NCI-H1105 treated with DMSO at 0.1 percent for 48 hours (cell line): ENCODE results near the gene SLC48A1.
"Not testable (repeated sequence)": the region's sequence is repeated elsewhere in the genome, so short reads cannot be mapped to it uniquely, and the experiment has no call there.

Experiments
- DNase-seq: peaks from one replicate; lab custom pipeline; 2025; lab: John Stamatoyannopoulos, UW

The SLC48A1 gene

DNA sequence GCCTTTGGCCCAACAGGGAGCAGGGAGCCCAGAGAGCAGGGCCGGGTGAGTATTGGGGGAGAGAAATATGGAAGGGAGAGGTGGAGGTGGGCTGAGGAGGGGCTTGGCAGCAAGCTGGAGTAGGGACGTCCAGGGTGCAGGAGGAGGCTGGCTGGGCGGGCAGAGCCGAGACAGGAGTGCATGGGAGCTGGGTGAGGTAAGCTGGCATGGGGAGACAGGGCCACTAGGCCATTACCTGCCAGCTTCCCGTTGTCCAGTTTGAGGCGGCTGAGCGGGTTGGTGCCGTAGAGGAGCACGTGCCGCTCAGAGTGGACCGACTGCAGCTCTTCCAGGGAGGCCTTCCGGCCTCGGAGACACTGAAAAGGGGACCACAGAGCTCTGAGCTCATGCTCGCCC is 18.3 kb downstream of the SLC48A1 start:
- DNase-seq: no peak

DNA sequence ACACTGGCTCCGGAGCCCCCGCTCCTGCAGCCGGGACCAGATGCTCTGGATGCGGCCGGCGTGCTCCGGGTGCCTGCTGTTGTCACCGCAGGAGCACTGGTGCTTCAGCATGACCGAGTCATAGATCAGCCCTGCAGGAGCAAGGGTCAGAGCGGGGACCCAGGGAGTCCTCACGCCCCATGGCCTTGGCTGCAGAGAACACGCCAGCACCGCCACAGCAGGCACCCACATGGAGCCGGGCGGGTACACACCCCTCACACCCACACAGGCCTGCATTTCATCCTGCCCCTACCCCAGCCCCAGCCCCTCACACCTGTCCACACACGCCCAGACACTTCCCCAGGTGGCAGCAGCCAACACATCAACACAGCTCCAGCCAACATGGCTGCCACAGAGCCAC is 18.8 kb downstream of the SLC48A1 start:
- no peak for DNase-seq

DNA sequence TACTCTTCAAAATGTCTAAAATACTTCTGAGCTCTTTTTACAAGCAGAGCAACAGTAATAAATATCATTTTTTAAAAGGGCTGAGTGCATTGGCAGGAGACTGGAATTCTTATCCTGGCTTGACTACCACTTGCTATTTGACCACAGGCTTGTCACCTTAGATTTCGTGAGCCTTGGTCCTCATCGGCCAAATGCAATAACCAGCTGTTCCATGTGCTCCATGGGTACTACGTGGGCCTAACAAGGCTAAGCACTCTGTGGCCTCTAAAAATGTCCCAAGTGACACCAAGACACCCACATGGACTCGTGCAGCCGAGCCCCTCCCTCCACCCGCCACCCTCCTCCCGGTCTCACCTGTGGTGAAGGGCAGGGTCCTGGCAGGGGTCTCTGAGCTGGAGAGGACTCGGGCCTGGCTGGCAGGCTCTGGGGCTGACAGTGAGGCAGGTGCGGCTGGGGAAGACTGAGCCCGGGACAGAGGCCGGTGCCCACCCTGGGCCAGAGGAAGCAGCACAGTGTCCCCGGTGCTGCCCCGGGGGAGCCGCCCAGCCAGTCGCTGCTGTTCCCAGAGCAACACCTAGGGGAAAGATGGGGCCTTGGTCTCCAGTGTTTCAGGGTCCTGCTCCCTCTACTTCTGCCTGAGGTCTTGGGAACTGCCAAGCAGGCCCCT is 20.1 kb downstream of the SLC48A1 start:
- DNase-seq: no peak

DNA sequence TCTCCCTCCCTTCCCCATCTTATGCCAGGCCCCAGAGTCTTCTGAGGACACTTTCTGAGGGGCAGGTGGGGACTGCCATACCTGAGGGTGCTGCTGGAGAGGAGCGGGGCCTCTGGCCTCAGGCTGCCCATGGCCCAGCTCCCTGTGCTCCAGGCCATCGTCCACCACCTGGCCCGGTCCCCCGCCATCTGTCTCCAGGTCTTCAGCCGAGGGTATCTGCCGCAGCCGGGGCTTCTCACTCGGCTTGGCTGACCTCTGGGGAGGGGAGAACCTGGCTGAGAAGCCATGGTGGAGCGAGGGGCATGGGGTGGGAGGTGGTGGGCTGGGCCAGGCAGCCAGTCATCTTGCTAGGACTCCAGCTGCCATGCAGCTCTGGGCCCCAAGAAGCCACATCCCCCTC is 21.6 kb downstream of the SLC48A1 start:
- no peak for DNase-seq

DNA sequence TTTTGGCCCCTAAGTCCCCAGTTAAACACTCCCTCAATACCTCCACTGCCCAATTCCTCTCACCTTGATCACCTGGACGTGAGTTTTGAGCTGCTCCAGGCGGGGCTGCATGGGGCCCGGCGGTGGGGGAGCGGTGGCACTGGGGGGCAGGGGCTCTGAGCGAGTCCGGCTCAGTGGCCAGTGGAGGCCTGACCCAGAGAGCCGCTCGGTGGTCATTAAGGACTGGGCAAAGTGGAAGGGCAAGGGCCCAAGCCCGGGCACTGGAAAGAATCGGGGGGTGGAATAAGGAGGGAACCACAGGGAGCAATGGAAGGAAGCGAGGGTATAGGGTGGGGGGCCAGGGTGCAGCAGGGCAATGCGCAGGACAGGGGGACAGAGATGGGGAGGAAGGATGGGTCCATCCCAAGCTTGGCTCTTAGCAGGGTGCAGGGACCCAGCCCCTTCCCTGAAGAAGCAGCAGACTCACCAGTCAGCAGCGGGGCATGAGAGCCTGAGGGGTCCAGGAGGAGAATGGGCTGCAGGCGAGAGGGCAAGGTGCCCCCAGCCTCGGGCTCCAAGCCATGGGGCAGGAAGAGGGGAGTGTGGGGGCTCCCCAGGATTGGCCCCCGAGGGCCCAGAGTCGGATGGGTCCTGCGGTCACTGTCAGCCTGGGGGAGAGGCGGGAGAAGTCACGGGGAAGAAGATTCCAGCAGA is 22.2 kb downstream of the SLC48A1 start:
- no peak for DNase-seq

DNA sequence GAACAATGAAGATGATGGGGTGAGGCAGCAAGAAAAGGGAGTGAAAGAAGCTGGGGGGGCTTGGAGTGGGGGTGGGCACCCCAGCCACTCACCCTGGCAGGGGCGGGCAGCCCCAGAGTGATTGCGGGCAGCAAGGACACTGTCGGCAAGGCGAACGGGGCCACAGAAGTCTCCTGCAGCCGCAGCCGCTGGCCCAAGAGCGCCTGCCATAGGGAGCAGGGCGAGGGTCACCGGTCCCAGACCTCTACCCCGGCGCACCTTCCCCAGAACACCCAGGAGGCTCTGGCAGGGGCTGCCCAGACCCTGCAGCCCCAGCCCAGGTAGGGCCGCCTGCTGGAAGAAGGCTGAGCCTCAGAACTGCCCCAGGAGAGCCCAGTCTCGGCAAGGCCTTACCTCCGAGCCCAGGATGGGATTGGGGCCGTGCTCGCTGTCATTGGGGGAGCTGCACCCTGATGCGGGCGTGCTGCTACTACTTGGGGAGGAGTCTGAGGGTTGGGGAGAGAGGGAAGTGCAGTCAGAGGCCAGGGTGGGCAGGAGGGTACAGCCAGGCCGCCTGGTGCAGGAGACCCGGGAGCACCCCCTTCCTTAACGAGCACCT is 22.9 kb downstream of the SLC48A1 start:
- DNase-seq: no peak

DNA sequence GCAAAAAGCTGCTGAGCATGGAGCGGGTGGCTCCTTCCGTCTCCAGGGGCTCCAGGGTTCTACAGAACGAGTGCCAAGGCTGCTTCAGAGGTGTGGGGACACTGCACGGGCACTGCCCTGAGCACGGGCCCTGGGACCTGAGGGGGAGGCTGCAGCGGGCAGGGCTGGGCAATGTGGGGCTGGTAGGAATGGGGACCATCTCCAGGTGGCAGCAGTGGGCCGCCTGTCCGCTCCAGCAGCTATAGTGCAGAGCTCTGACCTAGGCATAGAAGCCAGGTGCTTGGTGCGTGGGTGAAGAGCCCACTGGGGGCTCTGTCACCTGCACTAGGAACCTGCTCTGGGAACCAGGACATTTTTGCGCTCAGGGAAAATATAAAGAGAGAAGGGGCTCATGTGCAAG is 24.4 kb downstream of the SLC48A1 start:
- no peak for DNase-seq

DNA sequence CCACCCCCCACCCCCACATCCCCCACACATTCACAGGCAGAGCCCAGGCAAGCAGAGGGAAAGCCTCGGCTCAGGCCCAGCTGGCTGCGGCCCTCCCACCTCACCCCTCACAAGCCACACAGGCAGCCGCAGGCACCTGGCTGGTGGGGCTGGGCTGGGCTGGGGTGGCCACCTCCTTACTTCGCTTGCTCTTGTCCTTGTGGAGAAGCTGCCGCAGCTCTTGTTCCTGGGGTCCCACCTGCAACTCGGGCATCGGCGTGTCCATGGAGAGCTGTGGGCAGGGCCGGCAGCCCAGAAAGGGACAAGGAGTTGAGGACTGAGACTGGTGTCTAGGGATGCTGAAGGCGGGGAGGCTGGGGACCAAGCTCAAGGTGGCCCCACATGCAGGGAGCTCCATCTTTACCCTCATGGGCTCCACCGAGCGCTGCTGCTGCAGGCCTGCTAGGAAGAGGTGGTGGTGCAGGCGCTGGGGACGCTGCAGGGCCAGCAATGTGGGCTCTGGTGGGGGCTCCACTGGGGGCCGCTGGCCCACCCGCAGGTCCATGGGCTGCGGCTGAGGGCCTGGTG is 25.4 kb downstream of the SLC48A1 start:
- DNase-seq: no peak

DNA sequence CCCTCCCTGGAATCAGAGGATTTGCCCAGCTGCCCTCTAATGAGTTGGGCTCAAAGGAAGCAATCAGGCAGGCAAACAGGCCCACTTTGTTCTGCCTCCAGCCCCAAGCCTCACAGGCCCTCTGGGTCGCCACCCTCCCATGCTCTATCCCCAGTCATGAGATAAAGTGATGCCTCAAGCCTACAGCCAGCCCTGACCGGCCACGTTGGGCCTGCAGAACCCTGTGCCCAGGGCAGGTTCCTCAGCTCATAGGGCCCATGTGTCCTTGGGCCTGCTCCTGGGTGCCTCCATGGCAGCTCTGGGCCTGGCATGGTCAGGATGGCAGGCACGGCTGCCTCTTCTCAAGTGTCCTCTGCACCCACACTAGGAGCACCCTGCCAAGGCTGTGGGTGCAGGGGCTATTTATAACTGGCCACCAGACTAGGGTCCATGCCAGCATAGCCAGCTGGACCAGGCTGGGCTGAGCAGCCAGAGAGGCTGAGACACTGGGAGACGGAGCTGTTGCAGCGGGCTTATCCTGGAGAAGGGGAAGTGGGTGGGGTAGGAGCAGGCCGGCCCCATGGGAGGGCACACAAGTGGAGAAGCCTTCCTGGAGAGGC is 26.4 kb downstream of the SLC48A1 start:
- no peak for DNase-seq

DNA sequence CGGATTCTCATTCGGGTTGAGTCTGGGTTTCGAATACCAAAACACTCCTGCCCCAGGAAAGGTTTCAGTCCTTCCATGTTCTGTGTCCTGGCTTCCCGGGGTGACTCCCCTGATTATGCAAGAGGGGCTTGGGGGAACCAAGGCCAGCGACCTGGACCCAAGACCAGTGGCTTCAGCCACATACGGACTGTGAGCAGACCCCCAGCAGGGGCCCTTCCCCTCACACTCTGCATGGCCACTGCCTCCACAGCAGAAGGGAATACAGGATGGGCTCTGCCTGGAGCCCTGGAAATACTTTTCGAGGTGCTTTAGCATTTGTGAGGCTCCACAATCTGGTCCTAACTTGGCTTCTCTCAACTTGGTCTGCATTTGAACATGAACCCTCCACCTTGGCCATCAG is 27.5 kb downstream of the SLC48A1 start:
- no peak for DNase-seq

DNA sequence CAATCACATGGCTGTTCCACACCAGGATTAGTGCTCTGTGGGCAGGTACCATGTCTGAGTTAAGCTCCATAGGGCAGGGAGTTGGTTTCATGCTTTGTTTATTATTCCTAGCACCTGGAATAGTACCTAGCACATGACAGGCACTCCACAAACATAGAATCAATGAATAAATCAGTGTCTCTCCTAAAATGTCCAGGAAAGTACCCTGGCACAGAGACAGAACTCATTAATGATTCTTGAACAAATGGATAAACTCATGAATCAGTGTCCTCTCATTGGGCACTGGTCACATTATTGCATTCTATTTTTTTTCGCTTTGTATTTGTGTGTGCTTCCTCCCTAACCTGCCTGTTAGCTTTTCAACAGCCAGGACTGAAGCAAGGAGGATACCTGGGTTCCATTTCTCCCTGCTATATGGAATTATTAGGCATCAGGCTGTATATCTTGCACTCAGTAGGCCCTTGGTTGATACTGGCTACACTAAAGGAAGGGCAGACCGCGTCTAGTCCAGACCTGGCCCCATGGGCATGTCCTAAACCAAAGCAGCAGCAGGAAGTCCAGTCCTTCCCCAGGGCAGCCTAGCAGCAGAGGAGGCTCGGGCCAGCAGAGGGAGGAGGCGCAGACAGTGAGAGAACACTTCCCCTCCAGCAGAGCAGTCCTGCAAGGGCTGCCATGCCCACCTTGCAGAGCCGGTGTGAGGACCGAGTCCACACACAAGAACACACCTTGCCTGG is 28.3 kb downstream of the SLC48A1 start:
- DNase-seq: no peak

DNA sequence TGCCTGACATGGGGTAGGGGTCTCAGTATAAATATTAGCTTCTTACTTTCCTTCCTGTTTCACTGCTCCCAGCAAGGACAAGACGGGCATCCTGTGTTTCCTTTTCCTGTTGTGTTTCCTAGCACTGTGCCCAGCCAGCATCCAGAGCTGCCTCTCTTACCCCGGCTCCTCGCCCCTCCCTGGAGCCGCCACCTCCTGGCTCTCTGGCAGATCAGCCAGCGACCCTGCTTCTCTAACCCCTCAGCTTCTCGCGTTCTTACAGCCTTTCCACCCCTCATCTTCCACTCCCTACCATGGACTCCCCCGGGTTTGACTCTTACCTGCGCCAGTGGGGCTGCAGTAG is 28.8 kb downstream of the SLC48A1 start:
- no peak for DNase-seq

DNA sequence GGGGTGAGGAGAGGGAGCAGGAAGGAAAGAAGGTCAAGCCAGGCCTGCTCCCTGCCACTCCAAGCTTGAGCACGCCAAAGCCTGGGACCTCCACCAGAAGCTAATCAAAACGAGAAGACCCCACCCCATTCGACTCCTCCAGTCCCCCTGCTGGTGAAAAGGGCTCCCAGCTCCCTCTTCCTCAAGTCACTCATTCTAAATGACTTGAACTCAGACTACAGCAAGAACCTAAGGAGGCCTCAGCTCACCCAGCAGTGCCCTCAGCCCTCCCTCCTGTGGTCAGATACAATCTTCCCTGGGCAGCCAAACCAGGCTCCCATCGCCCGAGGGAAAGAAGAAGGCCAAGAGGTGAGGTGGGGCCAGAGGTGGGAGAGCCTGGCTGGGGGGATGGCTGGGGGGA is 29.3 kb downstream of the SLC48A1 start:
- DNase-seq: no peak

DNA sequence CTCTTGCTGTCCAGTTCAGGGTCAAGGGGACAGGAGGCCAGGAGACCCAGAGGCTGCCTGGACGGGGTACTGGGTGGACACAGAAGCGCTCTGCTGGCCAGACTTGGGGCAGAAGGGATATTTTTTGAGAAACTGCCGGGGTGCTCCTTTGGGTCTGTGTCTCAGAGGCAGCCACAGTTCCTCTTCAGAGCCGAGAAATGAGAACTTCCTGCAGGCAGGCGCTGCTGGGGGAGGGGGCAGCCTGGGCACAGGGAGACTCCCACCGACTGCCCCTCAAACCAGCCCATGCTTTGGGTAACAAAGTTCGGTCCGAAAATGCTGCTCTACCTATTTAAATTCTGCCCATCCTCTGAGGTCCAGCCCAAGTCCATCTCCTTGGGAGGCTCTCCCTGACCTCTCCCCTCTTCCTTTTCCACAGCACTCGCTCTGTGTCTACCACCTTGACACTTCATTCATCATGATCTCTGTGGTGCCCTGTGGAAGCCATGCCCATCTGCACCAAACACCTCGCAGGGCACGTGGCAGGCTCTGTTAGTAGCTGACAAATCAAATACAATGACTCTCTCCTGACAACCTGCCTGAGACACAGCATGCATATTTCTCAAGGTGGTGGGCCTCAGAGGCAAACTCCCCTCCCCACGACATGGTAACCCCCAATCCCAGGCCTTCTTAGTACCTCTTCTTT is 30.3 kb downstream of the SLC48A1 start:
- no peak for DNase-seq

DNA sequence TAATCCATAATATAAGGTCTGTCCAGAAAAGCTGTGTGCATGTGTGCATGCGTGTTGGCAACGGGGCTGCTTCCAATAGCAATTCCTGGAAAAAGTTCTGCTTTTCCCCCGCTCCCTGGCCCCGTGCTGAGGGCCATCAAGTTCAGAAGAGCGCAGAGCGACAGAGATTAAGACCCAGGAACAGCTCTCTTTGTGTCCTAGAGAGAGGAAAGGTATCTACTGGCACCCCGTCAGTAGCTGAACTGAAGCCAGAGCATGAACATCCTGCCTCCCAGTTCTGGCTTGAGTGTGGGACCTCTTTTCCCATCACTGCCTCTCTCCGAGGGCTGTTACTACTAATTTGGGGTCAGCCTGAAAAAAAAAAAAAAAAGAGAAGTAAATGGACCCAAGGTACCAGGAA is 31.1 kb downstream of the SLC48A1 start:
- DNase-seq: no peak

DNA sequence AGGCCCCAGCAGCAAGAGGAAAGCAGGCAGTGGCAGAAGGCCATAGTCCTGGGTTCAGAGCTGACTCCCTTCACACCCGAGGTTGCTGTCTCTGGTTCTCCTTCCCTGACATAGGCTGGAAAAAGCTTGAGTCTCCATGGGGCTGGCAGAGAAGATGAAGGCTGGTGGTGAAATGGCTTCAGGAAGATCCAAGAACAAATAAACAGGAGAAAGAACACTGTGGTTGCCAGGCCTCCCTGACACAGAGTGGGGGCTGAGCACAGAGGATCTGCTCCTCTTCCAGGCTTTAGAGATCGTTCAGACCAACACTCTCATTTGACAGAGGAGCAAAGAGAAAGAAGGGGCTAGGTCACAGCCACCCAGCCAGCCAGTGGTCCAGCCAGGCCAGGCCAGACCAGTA is 32.4 kb downstream of the SLC48A1 start:
- no peak for DNase-seq

DNA sequence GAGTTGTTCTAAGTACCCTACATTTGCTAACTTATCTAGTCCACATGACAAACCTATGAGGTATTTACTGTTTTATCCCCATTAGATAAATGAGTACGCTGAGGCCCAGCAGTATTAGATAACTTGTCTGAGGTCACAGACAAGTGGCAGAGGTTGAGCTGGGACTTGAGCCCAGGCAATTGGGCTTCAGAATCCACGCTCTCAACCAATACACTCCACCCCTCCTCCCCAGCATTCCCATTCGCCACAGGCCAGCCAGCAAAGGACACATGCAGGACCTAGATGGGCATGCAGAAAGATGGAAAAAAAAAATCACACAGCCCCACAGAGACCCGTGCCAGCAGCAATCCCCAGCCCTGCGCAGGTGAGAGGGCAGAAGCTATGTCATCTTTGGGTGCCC is 34.3 kb downstream of the SLC48A1 start:
- DNase-seq: no peak

DNA sequence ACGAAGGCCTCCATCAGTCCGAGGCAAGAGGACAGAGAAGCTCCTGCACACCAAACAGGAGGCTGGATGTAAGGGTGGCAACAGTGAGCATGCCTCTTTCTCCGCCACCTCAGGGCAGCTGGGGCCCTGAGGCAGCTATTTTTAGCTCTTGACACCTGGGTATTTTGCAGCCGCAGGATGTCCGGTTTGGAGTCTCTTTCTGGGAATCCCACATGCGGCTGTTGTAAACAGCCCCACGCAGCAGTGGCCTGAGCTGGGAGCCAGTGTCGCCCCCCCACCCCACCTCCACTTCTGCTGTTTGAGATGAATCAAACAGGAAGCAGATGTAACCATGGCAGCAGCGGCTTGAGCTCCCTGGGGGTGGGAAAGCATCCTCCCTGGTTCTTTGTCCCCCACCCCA is 35.0 kb downstream of the SLC48A1 start:
- no peak for DNase-seq

DNA sequence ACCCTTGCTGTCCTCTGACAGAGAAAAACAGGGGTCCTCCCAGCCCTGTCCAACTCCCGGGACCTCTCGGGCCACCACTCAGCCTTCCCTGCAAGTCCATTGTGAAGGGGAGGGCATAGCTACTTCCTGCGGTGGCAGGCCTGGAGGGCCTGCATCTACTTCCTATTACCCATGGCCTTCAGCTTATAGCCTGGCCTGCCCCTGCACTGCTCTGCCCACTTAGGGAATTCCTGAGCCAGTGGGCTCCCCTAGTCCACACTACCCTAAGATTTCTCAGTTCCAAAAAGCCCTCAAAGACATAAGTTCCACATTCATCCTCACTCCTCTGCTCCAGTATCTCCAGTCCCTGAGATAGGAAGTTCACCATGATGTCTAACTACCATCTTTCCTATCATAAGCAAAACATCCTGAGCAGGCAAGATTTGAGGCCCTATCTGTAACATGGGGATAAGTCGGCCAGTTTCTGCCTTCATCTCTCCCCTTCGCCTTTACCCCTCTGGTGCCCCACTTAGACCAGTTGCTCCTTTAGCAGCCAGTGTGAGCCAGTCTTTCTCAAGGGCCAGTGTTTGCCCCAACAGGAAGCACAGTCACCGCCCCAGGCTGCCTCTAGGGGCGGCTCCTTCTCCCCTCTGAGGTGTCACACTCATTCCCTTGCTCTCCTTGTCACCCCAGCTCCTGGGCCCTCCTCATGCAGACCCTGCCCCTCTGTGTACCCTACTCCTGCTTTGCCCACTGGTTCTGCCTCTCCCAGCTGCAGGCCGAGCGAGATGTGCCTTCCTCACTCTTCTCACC is 35.7 kb downstream of the SLC48A1 start:
- DNase-seq: no peak

DNA sequence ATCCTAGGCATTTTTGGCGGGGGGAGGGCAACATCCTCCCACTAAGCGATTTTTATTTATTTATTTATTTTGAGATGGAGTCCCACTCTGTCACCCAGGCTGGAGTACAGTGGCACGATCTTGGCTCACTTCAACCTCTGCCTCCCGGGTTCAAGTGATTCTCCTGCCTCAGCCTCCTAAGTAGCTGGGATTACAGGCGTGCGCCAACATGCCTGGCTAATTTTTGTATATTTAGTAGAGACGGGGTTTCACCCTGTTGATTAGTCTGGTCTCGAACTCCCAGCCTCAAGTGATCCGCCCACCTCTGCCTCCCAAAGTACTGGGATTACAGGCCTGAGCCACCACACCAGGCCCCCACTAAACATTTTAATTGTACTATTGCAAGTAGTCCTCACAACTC is 36.5 kb downstream of the SLC48A1 start:
- not testable (repeated sequence) for DNase-seq

DNA sequence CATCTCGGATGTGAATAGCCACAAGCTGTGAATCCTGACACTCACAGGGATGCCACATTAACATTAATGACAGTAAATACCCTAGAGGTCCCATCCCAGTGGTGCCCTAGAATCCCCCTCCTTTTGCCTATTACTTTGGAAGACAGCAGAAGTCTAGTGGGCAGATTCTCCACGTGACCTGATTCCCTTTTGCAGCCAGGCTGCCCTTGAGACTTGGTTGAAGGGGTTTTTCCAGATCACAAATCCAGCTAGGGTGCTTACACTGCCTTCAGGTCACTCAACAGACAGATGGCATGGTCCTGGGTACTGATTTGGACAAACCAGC is 38.0 kb downstream of the SLC48A1 start:
- no peak for DNase-seq
